Stimulated activated CD4-positive, alpha-beta T cell treated with anti-CD3 and anti-CD28 coated beads, TNF-alpha, amount 100 ng/mL, for 24 hours (primary cell): ENCODE results near the gene HMG20A.
"Not testable (repeated sequence)": the region's sequence is repeated elsewhere in the genome, so short reads cannot be mapped to it uniquely, and the experiment has no call there.

Source experiments
- DNase-seq, 3 experiments: peaks; one replicate each; pipeline ENCODE4 v3.0.0-alpha.2; 2020; ENCODE audit warnings: low read depth in 3 of 3

HMG20A gene

DNA sequence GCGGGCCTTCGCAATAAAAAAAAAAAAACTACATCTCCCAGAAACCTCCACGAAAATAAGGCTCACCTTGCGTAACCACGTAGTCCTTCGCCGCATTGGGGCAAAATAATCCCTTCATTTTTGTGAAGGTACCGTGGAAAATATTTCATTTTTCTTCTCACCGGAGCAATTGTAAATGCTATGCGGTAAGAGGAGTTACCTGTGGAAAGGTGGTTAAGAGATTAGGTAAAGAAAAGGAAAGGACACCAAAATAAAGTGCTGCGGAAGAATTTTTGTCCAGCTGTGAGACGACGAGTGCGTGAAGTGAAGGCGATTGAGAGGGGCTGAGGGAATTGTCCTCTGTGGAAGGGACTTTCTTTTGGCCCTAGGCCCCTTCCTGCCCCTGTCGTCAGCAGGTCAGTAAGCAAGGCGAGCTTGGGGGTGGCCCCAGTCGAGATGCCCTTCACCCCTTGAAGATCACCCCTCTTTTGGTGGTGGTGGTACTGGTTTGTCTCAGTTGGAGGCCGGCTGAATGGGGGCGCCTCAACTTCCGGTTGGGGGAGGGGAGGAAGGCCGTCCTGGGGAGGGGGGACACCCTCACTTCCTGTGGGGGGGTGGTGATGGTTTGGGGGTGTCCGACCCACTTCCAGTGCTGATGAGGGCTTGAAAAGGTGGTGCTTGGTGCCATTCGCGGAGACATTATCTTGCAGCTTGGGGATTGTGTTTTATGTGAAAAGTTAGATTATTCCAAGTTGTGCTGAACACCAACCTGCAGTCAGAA lies at the start of gene HMG20A:
TSS of gene HMG20A (plus strand) at position 279 of the 760 bp plus-strand sequence. CDS start 37,520 bp downstream, outside the sequence.
- DNase-seq, result peak; percentile 9 to 54 (median 38)

DNA sequence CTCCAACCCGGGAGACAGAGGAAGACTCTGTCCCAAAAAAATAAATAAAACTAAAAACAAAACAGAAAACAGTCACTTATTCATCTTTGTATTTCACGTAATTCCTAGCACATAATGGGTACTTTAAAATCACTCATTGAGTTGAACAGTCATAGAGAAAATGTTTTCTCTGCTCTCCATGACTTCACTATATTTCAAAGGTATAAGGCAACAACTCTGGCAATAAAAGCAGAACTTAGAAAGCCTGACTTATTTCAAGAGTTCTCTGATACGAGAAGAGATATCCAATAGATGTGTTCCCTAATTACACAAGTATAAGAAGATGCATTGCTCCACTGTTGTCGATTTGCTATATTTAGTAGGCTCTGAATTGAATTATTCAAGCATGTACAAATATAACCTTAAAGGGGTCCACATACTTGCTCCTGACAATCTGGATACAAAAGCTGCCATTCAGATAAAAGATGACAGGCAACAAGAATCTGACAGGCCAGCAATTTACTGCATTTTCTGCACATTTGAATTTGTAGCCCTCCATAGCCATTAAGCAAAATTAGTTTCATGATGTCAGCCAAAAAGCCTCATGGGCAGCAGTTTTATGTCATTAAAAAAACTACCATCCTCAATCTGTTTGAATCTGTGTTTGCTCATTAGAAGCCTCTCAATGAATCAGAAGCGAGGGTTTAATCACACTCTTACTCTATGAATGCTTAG lies 48.7 kb upstream of the HMG20A start:
- DNase-seq, result no peak

DNA sequence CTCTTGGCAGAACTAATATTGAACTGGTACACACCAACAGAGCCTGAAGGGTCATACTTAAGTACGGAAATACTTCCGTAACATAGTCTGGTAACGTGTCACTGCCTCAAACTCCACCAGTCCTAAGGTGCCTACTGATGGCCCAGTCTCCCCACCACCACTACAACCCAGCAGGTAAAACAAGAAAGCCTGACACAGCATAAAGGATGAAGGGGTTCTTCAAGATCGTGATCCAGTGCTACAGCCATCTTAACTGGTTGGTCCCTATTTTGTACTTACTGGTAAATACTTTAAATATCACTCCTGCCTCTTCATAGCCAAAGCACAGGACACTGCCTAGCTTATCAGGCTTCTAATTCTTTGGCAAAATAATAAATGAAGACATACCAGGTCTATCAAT lies 47.2 kb upstream of the HMG20A start:
- no peak for DNase-seq

DNA sequence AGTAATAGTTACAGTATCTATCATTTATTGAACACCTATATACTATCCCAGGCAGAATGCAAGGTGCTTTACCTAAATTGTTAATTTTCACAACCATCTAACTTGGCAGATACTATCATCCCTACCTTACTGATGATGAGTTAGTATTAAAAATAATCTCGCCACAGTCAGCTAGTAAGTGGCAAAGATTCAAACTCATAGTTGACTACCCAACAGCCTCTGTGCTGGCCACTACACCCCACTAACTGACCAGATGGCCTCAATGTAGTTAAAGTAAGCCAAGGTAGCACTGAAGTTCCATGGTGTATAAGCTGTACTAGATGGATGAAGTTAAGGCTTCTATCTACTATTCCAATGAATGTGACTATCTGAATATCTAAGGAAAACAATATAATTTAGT lies 45.6 kb upstream of the HMG20A start:
- no peak for DNase-seq

DNA sequence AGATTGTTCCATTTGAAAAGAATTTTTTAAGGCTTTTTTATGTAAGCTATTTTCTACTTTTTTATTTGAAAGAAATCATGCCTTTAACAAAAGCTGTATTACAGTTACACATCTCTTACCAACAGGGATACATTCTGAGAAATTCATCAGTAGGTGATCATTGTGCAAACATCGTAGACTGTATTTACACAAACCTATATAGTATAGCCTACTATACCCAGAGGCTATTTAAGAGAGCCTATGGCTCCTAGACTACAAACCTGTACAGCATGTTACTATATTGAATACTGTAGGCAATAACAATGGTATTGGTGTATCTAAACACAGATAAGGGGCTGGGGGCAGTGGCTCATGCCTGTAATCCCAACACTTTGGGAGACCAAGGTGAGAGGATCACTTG lies 43.9 kb upstream of the HMG20A start:
- no peak for DNase-seq

DNA sequence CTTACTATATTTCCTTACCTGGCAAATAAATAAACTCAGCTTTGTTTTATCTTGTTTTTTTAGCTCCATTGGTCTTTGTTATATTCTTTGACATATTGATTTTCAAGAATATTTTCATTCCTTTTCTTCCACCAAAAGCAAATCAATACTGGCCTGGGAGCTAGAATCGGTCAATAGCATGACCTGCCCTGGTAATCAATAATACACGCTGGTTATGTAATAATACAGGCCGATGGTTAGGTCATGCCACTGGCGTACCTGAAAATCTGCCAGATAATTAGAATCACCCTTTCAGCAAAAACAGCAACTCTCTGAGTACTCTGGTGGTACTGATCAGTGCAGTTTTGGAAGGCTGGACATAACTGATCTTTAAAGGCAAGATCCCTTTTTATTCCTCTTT lies 40.7 kb upstream of the HMG20A start:
- no peak for DNase-seq

DNA sequence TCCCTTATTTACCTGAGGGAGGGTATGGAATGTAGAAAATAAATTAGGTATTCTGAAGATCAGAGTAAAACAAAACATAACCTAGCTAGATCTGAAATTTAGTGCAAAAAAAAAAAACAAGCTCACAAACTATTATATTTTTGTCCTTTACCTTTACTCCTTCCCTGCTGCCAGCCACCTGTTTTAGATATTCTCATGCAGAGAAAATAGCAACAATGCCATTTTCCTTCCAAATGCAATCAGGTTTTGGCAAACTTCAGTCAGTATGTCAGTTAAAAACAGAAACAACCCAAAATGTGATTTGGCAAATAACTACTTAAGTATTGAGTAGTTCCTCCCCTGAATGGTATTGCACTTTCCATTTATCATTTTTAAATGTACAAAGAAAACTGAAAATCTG lies 36.6 kb upstream of the HMG20A start:
- no peak for DNase-seq

DNA sequence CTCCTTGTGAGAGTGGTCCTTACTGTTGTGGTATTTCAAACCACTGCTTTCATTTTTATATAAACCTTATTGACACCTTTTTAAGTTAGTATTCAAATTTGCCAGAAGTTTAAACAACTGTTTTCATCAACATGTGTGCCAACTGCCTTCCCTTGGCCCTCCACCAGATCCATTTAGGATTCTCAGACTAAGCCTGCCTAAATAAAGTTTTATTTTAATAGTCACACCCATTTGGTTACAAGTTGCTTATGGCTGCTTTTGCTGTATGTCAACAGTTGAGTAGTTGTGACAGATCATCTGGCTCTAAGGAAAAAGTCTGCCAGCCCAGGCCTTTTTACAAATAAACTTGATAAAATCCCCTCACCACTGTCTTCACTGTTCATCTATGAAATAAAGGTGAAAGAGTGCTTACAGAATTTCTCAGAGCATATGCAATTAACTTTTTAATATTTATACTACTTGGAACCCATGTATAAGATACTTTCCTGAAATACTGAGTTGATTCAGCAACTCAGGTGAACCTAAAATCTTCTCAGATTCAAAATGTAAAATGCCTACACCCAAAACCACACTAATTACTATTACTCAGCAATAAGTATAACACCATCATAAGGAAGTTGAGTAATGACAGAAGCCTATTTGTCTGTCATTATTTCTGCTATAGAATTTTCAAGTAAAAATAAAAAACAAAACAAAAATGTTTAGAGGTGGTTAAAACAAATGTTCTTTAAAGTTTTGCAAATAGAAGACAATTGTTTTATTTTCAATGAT lies 35.9 kb upstream of the HMG20A start:
- no peak for DNase-seq

DNA sequence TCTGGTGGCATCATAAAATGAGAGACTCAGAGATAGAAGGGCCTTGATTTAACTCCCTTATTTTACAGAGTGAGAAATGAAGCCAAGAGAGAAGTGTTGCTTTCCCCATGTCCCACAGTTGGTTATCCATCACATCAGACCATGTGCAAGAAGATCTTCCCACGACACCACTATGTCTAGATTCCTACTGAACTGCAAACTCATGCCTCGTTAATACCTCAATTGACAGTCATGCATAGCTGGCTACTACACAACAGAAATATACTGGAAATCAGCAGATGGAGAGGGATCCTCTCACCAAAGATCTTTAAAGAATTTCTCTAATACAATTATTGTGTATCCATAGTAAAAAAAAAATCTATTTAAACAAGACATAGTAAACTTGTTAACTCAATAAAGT lies 34.1 kb upstream of the HMG20A start:
- DNase-seq, result no peak

DNA sequence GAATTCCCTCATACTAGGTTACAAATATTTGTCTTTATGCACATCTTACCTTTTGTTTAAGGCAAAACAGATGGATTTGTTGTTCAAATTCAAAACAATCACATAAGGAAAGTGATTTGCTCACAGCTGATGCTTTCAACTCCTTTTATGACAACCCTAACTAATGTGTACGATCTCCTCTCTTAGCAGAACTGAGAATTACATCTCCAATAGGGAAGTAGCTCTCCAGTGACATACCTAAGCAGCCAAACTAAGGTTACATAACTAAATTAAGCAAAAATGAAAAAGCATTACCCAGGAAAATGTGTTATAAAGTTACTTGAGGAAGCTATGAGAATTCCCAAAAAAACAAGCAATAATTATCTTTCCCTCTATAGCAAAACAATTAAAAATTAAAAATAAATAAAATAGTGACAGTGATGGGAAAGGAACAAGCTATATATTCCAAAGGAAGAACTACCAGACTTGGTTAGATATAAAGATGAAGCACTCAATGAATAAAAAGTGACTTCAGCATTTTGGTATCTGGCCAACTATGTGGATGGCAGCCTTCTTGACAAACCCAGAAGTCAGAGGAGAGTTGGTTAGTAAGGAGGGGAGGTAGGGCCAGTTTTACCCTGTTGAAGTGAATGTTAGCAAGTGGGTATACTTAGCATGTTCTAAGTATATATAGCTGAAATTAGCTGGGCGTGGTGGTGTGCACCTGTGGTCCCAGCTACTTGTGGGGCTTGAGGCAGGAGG lies 33.2 kb upstream of the HMG20A start:
- DNase-seq, result no peak

DNA sequence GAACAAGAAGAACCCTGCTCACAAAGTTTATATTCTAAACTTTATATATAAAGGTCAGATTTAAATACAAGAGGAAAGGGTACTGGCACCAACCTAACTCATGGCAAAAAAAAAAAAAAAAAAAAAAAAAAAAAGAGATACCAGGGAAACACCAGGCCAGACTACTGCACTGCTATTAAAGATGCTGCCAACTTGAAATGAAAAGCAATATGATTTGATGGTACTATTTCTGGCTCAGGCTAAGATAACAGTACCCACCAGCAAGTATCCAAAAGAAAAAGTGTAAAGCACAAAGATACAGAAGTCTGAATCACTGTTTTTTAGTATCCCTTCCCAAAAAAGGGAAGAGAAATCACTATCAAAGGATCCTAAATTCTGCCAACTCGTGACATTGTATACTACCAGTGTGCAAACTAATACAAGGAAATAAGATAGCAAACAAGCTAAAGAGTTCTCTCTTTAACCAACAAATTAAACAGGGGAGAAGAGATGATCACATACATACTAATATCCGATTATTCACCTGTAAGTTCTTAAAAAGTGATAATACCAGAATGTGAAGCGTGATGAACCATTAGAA lies 29.2 kb upstream of the HMG20A start:
- DNase-seq, result no peak

DNA sequence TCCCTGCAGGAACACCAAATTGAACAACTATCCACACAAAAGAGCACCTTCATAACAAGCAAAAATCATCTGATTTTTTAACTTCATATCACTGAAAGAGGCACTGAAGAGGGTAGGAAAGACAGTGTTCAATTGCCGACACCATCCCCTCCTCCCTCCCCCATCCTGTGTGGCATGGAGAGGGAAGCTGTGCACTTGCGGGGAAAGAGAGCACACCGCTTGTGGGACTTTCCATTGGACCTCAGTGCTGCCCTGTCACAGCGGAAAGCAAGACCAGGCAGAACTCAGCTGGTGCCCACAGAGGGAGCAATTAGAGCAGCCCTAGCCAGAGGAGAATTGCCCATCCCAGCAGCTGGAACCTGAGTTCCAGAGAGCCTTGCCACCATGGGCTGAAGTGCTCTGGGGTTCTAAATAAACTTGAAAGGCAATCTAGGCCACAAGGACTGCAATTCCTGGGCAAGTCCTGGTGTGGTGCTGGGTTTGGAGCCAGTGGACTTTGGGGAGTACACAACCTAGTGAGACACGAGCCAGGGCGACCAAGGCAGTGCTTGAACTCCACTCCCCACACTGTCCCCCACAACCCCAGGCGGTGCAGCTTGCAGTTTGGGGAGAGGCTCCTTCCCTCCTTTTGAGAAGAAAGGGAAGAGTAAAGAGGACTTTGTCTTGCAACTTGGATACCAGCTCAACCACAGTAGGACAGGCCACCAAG lies 27.8 kb upstream of the HMG20A start:
- no peak for DNase-seq

DNA sequence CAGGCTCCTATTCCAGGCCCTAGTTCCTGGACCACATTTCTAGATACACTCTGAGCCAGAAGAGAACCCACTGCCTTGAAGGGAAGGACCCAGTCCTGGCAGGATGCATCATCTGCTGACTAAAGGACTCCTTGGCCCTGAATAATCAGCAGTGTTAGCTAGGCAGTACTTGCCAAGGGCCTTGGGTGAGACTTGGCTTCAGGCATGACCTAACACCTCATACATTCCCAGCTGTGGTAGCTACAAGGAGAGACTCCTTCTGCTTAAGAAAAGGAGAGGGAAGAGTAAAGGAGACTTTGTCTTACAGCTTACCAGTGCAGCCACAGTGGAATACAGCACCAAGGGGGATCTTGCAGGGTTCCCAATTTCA lies 27.2 kb upstream of the HMG20A start:
- DNase-seq, result no peak

DNA sequence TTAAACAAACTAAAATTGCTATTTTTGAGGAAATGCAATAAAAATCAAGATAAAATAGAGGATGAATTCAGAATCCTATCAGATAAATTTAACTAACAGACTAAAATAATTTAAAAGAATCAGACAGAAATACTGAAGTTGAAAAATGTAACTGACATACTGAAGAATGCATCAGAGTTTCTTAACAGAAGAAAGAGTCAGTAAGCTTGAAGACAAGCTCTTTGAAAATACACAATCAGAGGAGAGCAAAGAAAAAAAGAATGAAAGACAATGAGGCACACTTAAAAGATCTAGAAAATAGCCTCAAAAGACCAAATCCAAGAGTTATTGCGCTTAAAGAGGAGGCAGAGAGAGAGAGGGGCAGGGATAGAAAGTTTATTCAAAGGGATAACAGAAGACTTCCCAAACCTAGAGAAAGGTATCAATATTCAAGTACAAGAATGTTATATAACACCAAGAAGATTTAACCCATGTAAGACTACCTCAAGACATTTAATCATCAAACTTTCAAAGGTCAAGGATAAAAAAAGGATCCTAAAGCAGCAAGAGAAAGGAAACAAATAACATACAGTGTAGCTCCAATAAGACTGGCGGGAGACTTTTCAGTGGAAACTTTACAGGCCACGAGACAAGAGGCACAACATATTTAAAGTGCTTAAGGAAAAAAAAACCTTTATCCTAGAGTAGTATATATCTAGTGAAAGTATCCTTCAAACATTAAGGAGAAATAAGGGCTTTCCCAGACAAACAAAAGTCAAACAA lies 25.5 kb upstream of the HMG20A start:
- DNase-seq, result no peak

DNA sequence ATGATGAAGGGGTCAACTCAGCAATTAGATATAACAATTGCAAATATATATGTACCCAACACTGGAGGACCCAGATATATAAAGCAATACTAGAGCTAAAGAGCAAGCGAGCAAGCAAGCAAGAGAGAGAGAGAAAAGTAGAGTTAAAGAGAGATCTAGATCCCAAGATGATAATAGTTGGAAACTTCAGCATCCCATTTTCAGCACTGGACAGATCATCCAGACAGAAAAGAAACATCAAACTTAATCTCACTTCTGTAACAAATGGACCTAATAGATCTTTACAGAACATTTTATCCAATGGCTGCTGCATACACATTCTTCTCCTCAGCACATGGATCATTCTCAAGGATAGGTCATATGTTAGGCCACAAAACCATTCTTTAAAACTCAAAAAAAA lies 24.0 kb upstream of the HMG20A start:
- no peak for DNase-seq

DNA sequence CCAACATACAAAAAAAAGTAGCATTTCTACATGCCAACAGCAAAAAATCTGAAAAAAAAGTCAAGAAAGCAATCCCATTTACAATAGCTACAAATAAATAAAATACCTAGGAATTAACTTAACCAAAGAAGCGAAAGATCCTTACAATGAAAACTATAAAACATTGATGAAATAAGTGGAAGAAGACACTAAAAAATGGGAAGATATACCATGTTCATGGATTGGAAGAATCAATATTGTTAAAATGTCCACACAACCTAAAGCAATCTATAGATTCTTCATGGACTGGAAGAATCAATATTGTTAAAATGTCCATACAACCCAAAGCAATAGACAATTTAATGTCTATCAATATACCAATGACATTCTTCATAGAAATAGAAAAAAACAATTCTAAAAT lies 21.8 kb upstream of the HMG20A start:
- no peak for DNase-seq

DNA sequence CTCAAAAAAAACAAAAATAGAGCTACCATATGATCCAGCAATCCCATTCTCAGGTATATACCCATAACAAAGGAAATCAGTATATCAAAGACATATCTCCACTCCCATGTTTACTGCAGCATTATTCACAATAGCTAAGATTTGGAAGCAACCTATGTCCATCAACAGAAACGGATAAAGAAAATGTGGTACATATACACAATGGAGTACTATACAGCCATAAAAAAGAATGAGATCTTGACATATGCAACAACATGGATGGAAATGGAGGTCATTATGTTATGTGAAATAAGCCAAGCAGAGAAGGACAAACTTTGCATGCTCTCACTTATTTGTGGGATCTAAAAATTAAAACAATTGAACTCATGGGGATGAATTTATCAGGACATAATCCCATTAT lies 20.4 kb upstream of the HMG20A start:
- no peak for DNase-seq

DNA sequence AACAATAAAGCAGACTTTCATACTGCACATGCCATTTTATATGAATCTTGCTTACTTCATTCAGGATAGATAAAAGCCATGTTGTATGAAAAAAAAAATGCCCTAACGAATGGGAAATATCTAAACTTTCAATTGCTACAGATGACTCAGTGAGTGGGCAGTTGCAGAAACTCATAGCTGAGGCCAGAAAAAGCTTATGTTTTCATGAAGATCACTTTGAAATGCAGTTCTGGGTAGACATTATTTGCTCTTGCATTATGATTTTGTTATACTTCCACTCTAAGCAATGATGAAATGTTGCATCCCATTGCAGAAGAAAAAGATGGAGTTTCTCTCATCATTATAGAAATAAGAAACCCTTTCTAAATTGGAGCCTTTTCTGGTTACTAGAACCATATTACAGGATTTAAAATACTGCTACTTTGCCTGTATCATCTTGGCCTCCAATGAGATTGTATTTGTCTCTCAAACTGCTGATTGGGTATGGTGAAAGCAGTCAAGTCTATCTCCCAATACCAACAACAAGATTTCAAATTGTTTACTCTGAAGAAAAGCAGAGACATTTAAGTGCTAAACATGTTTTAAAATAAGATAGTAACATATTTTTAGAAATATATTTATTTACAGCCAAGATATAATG lies 17.8 kb upstream of the HMG20A start:
- DNase-seq, result no peak

DNA sequence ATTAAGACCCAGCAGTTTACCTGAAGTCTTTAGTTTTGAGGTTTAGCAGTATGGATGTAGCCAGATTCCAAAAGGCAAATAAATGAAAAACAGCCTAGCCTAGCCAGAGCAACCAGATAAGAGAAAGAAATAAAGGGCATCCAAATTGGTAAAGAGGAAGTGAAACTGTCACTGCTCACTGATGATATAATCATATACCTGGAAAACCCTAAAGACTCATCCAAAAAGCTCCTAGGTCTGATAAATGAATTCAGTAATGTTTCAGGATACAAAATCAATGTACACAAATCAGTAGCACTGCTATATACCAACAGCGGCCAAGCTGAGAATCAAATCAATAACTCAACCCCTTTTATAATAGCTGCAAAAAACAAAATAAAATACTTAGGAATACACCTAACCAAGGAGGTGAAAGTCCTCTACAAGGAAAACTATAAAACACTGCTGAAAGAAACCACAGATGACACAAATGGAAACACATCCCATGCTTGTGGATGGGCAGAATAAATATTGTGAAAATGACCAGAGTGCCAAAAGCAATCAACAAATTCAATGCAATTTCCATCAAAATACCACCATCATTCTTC lies 14.4 kb upstream of the HMG20A start:
- DNase-seq, result not testable (repeated sequence)
